ENCODE measurements around the gene GPC6.

GPC6 gene

GRCh38 chr13:94303644-94304174 lies 1077.1 kb downstream of the GPC6 start:
- TF ChIP-seq CTCF (IDR thresholded peaks at IDR 0.05; ENCODE audit: control insufficient read depth, insufficient read depth, low read depth, low read length, missing control alignments) = no peak

GRCh38 chr13:94305033-94305432 lies 1078.4 kb downstream of the GPC6 start:
- DNase-seq (ENCODE audit: low read depth) = no peak
- no peak for TF ChIP-seq CTCF (IDR thresholded peaks at IDR 0.05; ENCODE audit: control insufficient read depth, insufficient read depth, low read depth, low read length, missing control alignments)
- no peak overlapping the region for H3K4me3 ChIP-seq (ENCODE audit: control insufficient read depth, low read depth, low read length)

More at GRCh38 chr13:94303644-94304174, 1077.1 kb downstream of the GPC6 start:
- DNase-seq (ENCODE audit: low read depth) = no peak
- no peak overlapping the region for H3K4me3 ChIP-seq (ENCODE audit: control insufficient read depth, low read depth, low read length)

GRCh38 chr13:94305463-94305862 lies 1078.9 kb downstream of the GPC6 start:
- DNase-seq (ENCODE audit: low read depth) = no peak
- no peak for TF ChIP-seq CTCF (IDR thresholded peaks at IDR 0.05; ENCODE audit: control insufficient read depth, insufficient read depth, low read depth, low read length, missing control alignments)
- H3K4me3 ChIP-seq (ENCODE audit: control insufficient read depth, low read depth, low read length) = no peak overlapping the region

- no peak overlapping the region for H3K4me3 ChIP-seq (ENCODE audit: control insufficient read depth, low read depth, low read length)
- no peak for DNase-seq (ENCODE audit: low read depth)
- no peak for TF ChIP-seq CTCF (IDR thresholded peaks at IDR 0.05; ENCODE audit: control insufficient read depth, insufficient read depth, low read depth, low read length, missing control alignments)
Observed at GRCh38 chr13:94305934-94306333, 1079.3 kb downstream of the GPC6 start.

GRCh38 chr13:94308832-94309231 lies 1082.2 kb downstream of the GPC6 start:
- H3K4me3 ChIP-seq (ENCODE audit: control insufficient read depth, low read depth, low read length) = no peak overlapping the region
- DNase-seq (ENCODE audit: low read depth) = no peak
- no peak for TF ChIP-seq CTCF (IDR thresholded peaks at IDR 0.05; ENCODE audit: control insufficient read depth, insufficient read depth, low read depth, low read length, missing control alignments)

- TF ChIP-seq CTCF (IDR thresholded peaks at IDR 0.05; ENCODE audit: control insufficient read depth, insufficient read depth, low read depth, low read length, missing control alignments) = no peak
- no peak for DNase-seq (ENCODE audit: low read depth)
- no peak overlapping the region for H3K4me3 ChIP-seq (ENCODE audit: control insufficient read depth, low read depth, low read length)
Observed at GRCh38 chr13:94309576-94309975, 1083.0 kb downstream of the GPC6 start.
